Nucleus accumbens (tissue), 56 donors: ENCODE results near the gene MROH2A.
"Not testable (repeated sequence)": the region's sequence is repeated elsewhere in the genome, so short reads cannot be mapped to it uniquely, and the experiment has no call there.

Experiments
- DNase-seq, 56 donors: peaks; one replicate each; lab custom pipeline; 2025; lab: John Stamatoyannopoulos, UW

Gene MROH2A

GRCh38 chr2:233778030-233778429 is at the start of gene MROH2A:
MROH2A (plus strand) TSS chr2:233778330; CDS start chr2:233779359, 1,029 bp downstream.
- DNase-seq = no peak

- no peak for DNase-seq
These were observed 49.3 kb upstream of the MROH2A start, which contains the start of gene UGT1A3 for GRCh38 chr2:233728723-233729301. UGT1A3 (plus strand) TSS chr2:233729042; CDS start chr2:233729127, 85 bp downstream.

- DNase-seq = not testable (repeated sequence)
These were observed 41.1 kb upstream of the MROH2A start for GRCh38 chr2:233736868-233737653.

- no peak for DNase-seq
These were observed 37.3 kb upstream of the MROH2A start for GRCh38 chr2:233740870-233741269.

- DNase-seq = no peak
These were observed 34.5 kb upstream of the MROH2A start for GRCh38 chr2:233743464-233744259.

- no peak for DNase-seq
These were observed 32.9 kb upstream of the MROH2A start for GRCh38 chr2:233745073-233745755.

- not testable (repeated sequence) for DNase-seq
These were observed 32.3 kb upstream of the MROH2A start for GRCh38 chr2:233745838-233746237.

- DNase-seq = no peak
These were observed 31.5 kb upstream of the MROH2A start for GRCh38 chr2:233746475-233747282.

GRCh38 chr2:233747283-233747544 is 30.9 kb upstream of the MROH2A start:
- DNase-seq = no peak

- DNase-seq = not testable (repeated sequence)
These were observed 27.4 kb upstream of the MROH2A start for GRCh38 chr2:233750689-233751088.

- not testable (repeated sequence) for DNase-seq
These were observed 26.7 kb upstream of the MROH2A start for GRCh38 chr2:233751212-233752009.

GRCh38 chr2:233754872-233755611 is 23.1 kb upstream of the MROH2A start:
- DNase-seq = no peak

- no peak for DNase-seq
These were observed 21.6 kb upstream of the MROH2A start for GRCh38 chr2:233756429-233757081.

- no peak for DNase-seq
These were observed 20.0 kb upstream of the MROH2A start for GRCh38 chr2:233758141-233758540.

GRCh38 chr2:233758849-233759248 is 19.3 kb upstream of the MROH2A start:
- no peak for DNase-seq

GRCh38 chr2:233760043-233760442 is 18.1 kb upstream of the MROH2A start, which contains the start of gene UGT1A1:
UGT1A1 (plus strand) TSS chr2:233760270; CDS start chr2:233760288, 18 bp downstream.
- DNase-seq = no peak

GRCh38 chr2:233761040-233761769 is 16.9 kb upstream of the MROH2A start:
- DNase-seq = no peak
